Tibial nerve (tissue), 4 donors: ENCODE measurements around the gene TBCCD1.

Experiments used
- EP300 ChIP-seq, 2 donors: sonication (generic); formaldehyde crosslinking; IDR thresholded peaks; one replicate each; pipeline ENCODE4 v1.6.1; 2017; ENCODE audit warnings: antibody characterized with exemption in 2 of 2, mild to moderate bottlenecking in 1 of 2
- POLR2A ChIP-seq, 2 donors: fragments of 450-650 bp; IDR thresholded peaks; one replicate each; pipeline ENCODE4 v1.6.1; 2017; ENCODE audit warnings: antibody characterized with exemption in 2 of 2, mild to moderate bottlenecking in 2 of 2, moderate library complexity in 2 of 2
- TF ChIP-seq, protein P1 (sequence below), 5 experiments: fragments of 200-600 bp in 3 of 5; fragments of 450-650 bp in 2 of 5; sonication (generic) in 3 of 5; IDR thresholded peaks; one replicate each; pipeline ENCODE4 v1.5.1; 2016 to 2019; ENCODE audit warnings: antibody characterized with exemption in 5 of 5, mild to moderate bottlenecking in 3 of 5, moderate library complexity in 2 of 5

DNA sequence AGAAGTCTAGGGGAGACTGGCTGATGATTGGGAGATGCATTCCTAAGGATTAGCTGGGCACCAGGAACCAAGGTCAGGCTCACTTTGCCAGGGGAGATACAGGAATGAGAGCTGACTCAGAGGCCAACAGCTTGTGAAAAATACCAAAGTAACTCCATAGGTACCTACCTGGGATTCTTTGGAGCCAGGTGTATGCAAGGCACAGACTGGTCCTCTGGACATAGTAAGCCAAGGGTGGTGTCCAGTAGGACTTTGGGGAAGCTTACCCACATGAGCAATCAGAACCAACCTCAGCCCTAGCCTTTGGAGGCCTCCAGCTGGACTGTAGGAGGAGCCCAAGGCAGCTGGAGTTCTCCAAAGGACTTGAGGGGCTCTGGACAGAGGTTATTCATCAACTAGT, 70.5 kb downstream of the TBCCD1 start:
- TF ChIP-seq, protein P1, sequence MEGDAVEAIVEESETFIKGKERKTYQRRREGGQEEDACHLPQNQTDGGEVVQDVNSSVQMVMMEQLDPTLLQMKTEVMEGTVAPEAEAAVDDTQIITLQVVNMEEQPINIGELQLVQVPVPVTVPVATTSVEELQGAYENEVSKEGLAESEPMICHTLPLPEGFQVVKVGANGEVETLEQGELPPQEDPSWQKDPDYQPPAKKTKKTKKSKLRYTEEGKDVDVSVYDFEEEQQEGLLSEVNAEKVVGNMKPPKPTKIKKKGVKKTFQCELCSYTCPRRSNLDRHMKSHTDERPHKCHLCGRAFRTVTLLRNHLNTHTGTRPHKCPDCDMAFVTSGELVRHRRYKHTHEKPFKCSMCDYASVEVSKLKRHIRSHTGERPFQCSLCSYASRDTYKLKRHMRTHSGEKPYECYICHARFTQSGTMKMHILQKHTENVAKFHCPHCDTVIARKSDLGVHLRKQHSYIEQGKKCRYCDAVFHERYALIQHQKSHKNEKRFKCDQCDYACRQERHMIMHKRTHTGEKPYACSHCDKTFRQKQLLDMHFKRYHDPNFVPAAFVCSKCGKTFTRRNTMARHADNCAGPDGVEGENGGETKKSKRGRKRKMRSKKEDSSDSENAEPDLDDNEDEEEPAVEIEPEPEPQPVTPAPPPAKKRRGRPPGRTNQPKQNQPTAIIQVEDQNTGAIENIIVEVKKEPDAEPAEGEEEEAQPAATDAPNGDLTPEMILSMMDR (IDR thresholded peaks at IDR 0.05): no peak
- TF ChIP-seq POLR2A (IDR thresholded peaks at IDR 0.05) (no peak), EP300 (IDR thresholded peaks at IDR 0.05) (no peak)
